LNCaP clone FGC (cell line): ENCODE data around the gene NAGA.

Source experiments
- DNase-seq: peaks from one replicate; pipeline ENCODE4 v3.0.0-alpha.2; 2011; ENCODE audit warnings: low read depth
- H3K4me3 ChIP-seq: 2 replicates; pipeline ENCODE4 v1.5.1; 2011; ENCODE audit warnings: mild to moderate bottlenecking, low read depth, low read length, control low read depth
- TF ChIP-seq, protein P1 (sequence below): IDR thresholded peaks from 2 replicates; pipeline ENCODE4 v1.5.1; 2012; ENCODE audit warnings: mild to moderate bottlenecking; ENCODE audit not compliant: control insufficient read depth, insufficient read depth; ENCODE audit errors: extremely low read depth

The NAGA gene

DNA sequence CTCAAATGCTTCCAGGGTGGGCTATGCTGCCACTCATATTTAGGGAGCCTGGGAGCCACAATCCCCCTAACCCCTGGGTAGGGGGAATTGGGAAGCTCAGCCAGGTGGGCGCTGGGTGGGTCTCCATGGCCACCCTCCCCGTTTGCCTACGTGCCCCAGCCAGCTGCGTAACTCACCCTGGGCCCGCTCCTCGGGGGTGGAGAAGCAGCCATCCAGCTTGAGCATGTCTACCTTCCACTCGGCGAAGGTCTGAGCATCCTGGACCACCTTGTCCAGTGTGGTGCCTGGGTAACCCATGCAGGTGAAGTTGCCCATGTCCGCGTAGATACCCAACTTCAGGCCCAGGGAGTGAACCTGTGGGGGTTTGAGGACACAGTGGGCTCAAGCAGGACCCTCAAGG is 3.7 kb downstream of the NAGA start:
- H3K4me3 ChIP-seq: no peak overlapping the region
- TF ChIP-seq, protein P1, sequence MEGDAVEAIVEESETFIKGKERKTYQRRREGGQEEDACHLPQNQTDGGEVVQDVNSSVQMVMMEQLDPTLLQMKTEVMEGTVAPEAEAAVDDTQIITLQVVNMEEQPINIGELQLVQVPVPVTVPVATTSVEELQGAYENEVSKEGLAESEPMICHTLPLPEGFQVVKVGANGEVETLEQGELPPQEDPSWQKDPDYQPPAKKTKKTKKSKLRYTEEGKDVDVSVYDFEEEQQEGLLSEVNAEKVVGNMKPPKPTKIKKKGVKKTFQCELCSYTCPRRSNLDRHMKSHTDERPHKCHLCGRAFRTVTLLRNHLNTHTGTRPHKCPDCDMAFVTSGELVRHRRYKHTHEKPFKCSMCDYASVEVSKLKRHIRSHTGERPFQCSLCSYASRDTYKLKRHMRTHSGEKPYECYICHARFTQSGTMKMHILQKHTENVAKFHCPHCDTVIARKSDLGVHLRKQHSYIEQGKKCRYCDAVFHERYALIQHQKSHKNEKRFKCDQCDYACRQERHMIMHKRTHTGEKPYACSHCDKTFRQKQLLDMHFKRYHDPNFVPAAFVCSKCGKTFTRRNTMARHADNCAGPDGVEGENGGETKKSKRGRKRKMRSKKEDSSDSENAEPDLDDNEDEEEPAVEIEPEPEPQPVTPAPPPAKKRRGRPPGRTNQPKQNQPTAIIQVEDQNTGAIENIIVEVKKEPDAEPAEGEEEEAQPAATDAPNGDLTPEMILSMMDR: no peak
- DNase-seq: no peak

DNA sequence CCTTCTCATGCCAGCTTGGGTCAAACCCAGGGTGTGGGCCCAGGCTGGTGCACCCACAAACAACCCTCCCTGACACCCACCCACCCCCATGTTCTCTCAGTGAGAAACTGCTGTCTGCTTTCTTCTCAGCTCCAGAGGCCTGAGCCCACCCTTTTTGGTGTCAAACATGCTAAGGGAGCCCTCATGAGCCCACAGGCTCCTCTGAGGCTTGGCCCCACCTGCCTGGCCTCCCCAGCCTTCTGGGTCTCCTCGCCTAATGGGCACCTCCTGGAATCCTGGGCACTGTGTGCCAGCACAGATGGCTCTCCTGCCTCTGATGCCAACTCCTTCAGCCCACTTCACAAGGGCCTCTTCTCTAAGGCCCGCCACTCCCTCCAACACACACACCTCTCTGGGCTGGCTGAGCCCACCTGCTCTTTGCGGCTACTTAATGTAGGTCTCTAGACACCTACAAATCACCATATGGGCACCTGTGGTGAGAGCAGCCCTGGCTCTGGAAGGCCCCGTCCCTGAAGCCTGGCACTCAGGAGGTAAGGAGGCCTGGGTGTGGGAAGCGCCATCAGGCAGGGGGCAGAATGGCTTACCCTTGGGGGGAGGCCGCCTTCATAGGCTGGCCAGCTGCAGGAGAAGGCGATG is 4.4 kb downstream of the NAGA start:
- no peak overlapping the region for H3K4me3 ChIP-seq
- TF ChIP-seq, protein P1: no peak
- DNase-seq: no peak

DNA sequence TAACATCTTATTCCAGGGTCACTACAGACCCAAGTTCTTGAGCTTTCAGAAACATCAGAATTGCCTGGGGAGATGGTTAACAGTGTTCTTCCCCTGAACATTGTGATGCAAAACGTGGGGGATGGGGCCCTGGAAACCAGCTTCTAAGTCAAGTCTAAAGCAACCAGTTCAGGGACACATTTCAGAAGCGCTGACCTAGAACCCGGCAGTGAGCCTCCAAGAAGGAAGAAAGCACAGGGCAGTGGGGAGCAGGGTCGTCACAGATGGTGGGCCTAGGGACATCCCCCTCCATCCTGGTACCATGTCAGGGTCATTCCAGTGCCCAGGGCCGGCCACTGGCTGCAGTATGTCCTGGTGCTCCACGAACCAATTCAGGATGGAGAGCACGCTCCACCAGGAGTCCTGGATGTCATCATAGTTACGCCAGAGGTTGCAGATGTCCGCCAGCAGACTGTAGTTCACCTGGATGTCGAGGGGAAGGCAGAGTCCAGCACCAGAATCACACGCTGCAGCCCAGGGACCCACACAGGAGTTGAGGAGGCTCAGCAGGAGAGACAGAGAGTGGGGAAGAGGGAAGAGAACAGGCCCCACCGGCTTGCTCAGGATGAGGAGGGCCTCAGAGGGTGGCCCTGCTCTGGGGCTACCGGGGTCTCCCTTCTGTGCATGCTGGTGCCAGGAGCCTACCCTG is 5.0 kb downstream of the NAGA start:
- TF ChIP-seq, protein P1: no peak
- no peak for DNase-seq
- no peak overlapping the region for H3K4me3 ChIP-seq

DNA sequence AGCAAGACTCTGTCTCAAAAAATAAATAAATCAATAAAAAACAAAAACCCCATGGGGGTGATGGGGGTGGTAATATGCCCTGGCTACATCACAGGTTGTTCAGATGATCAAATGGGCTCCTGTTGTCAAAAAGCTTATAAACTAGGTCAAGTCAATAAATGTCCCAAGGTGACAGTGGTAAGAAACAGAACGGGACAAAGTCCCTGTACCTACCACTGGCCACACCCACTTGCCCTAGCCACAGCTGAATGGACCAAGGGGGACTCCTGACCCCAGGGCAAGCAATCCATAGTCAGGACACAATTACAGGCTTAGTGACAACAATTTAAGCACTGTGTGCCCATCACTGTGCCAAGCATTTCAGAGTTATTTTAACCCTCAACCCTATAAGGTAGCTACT is 6.0 kb downstream of the NAGA start:
- no peak for DNase-seq
- no peak overlapping the region for H3K4me3 ChIP-seq
- TF ChIP-seq, protein P1: no peak

DNA sequence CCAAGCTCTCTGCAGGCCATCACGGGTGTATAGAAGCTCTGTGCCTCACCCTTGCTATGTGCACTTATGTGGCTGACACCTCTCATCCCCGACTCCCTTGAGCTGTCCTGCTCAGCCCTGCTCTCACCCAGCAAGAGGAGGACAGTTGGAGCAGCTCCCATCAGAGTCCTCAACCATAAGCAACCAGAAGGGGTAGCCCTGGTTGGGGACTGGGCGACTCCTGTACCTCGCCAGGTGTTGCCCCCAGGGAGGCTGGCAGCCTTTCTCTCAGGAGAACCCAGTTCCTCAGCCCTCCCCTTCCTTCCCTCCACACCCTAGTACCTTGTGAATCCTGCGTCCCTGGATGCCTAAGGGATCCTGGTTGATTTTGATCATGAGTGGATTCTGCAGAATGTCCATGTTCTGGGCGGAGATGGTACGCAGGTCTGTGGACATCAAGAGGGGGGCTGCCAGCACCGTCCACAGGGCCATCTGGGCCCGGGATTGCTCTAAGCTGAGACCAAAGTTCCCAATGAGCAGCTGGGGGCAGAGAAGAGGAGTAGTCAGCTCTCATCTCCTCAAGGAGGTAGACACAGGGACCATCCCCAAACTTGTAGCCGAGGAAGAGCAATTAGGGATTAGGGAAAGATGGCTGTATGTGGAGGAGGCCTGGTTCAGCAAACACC is 8.0 kb downstream of the NAGA start:
- TF ChIP-seq, protein P1: no peak

DNA sequence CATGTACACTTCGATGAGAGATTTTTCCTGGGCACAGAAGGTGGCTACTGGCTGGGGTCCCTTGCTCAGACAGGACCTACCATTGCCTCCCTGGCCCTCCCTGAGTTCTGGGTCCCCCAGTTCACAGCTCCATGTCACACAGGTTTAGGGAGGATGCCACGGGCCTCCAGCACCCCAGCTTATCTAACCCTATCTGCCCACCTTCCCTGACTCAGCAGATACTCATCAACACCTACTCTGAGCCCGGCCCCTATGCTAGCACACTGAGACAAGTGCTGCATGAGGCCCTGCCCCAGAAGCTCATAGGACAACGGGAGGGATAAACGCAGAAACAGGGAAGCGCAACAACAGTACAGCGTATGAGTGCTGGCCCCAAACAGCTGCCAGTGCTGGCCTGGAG is 9.6 kb downstream of the NAGA start:
- DNase-seq: no peak
- TF ChIP-seq, protein P1: no peak
- H3K4me3 ChIP-seq: no peak overlapping the region

More for the DNA sequence above, 8.0 kb downstream of the NAGA start:
- DNase-seq: no peak
- no peak overlapping the region for H3K4me3 ChIP-seq

DNA sequence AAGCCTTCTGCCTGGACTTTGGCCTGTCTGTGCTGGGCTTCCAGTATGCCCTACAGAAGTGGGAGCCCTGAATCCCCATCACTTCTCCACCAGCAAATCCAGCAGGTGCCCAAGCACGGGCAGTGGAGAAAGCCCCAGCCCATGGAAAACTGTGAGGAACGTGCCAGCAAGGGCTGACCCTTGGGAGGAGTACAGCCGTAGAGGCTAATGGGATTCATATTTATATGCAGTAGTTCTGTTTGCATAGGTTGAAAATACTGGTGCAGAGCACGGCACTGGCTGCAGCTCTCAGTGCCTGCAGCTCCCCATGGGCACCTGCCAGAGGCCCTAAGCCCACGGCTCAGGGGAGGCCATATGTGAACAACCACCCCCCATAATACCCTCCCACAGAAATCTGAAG is 10.1 kb downstream of the NAGA start:
- TF ChIP-seq, protein P1: no peak
- DNase-seq: no peak
- no peak overlapping the region for H3K4me3 ChIP-seq
